Mucosa of descending colon (tissue), 3 donors: ENCODE measurements around the gene KCNK2. TPM values are rescaled to one million over a fixed set of nuclear protein-coding genes. Genes with fewer than 3 reads are reported as not detected.

Source experiments
- ATAC-seq: fragments of 200-7000 bp; cut with Tn5 transposase; one replicate; pipeline ENCODE4 v1.9.1; 2020; ENCODE audit warnings: mild to moderate bottlenecking, moderate library complexity
- DNase-seq, 3 donors: peaks; one replicate each; pipeline ENCODE4 v3.0.0-alpha.2; 2020
- H3K36me3 ChIP-seq: fragments of 200-600 bp; one replicate; pipeline ENCODE4 v1.8.0; 2021; ENCODE audit warnings: low read depth, mild to moderate bottlenecking
- H3K4me1 ChIP-seq: fragments of 200-600 bp; one replicate; pipeline ENCODE4 v1.8.0; 2021; ENCODE audit warnings: low read depth, mild to moderate bottlenecking
- H3K4me3 ChIP-seq: fragments of 200-600 bp; one replicate; pipeline ENCODE4 v1.8.0; 2021; ENCODE audit warnings: mild to moderate bottlenecking
- H3K9me3 ChIP-seq: fragments of 200-600 bp; one replicate; pipeline ENCODE4 v1.8.0; 2021; ENCODE audit warnings: mild to moderate bottlenecking
- intact Hi-C, 2 donors: fragments of 100-400 bp; cut with DNase I in 1 of 2; cut with micrococcal nuclease in 1 of 2; formaldehyde crosslinking; loops; one replicate each; pipeline versions ENCODE4 v1.11.0 to v1.11.1; 2022; cut with DNase I, micrococcal nuclease
- total RNA-seq, 3 donors: library from RNA; stranded (reverse); fragmentation: NEBNext Ultra II Directional in 2 of 3; extraction: Animal tissue kit (Norgen Biotek cat#: 25700) in 2 of 3; gene quantifications; one replicate each; pipeline versions ENCODE4 v1.2.1 to v1.2.4, GENCODE V29; 2021 to 2023
- TF ChIP-seq, protein P1 (sequence below): fragments of 200-600 bp; IDR thresholded peaks from one replicate; pipeline ENCODE4 v1.8.0; 2022; ENCODE audit warnings: antibody characterized with exemption, mild to moderate bottlenecking
- donor health status: DM: no; HTN: no; CAD: no; lungs with moderate emphysema.
- donor health status: DM: no; HTN: no; CAD: no.
- donor health status: DM: no; HTN: yes; CAD: no.

The KCNK2 gene
- total RNA-seq, 3 donors from 2014 or later = 0.34 to 1.6 (median 0.43) TPM

DNA sequence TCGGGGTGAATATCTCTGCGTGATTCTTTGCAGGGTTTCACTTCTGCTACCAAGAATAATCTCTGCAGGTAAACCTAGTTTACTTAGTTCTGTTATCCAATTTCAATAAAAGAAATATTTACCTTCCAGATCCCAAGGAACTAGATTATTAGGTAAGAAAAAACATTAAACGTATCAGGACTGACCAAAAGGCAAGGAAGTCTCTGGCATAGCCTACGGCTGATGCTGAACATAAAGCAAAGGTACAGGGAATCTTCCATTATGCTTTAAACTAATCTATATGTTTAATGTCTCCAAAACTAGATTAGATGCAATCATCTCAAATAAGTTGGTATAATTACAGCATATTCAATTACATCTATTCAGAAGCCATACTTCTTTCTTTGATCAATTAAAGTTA, 168.9 kb downstream of the KCNK2 start:
- intact Hi-C loops = no loop called here
- TF ChIP-seq, protein P1, sequence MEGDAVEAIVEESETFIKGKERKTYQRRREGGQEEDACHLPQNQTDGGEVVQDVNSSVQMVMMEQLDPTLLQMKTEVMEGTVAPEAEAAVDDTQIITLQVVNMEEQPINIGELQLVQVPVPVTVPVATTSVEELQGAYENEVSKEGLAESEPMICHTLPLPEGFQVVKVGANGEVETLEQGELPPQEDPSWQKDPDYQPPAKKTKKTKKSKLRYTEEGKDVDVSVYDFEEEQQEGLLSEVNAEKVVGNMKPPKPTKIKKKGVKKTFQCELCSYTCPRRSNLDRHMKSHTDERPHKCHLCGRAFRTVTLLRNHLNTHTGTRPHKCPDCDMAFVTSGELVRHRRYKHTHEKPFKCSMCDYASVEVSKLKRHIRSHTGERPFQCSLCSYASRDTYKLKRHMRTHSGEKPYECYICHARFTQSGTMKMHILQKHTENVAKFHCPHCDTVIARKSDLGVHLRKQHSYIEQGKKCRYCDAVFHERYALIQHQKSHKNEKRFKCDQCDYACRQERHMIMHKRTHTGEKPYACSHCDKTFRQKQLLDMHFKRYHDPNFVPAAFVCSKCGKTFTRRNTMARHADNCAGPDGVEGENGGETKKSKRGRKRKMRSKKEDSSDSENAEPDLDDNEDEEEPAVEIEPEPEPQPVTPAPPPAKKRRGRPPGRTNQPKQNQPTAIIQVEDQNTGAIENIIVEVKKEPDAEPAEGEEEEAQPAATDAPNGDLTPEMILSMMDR = no peak
- ATAC-seq (no peak), DNase-seq (no peak)
- H3K4me1 ChIP-seq = no peaks in the 10 kb centered on the region
- no peaks in the 10 kb centered on the region for H3K36me3 ChIP-seq
- no peaks in the 10 kb centered on the region for H3K9me3 ChIP-seq
- H3K4me3 ChIP-seq = no peak overlapping the region

DNA sequence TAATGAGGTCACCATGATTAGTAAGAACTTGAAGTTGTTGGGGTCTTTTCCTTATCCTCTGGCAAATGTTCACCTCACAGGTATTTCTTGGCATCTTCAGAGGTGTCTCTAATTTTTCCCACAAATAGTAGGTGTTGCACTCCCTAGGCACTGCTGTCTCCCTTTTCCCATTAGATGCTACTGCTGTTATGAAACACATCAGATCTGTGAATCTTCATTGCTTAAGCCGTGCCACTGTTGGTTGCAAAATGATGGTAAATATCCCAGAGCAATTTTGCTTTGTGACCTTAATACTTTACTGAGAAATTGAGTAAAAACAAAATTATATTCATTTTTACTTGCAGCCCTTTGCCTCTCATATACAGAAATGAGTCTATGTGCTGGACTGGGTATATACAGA, 169.6 kb downstream of the KCNK2 start:
- Histone ChIP-seq H3K4me1 (no peaks in the 10 kb centered on the region), H3K4me3 (no peak overlapping the region), H3K36me3 (no peaks in the 10 kb centered on the region), H3K9me3 (no peaks in the 10 kb centered on the region)
- ATAC-seq (no peak), DNase-seq (no peak)
- intact Hi-C loops = no loop called here
- TF ChIP-seq, protein P1 = no peak

DNA sequence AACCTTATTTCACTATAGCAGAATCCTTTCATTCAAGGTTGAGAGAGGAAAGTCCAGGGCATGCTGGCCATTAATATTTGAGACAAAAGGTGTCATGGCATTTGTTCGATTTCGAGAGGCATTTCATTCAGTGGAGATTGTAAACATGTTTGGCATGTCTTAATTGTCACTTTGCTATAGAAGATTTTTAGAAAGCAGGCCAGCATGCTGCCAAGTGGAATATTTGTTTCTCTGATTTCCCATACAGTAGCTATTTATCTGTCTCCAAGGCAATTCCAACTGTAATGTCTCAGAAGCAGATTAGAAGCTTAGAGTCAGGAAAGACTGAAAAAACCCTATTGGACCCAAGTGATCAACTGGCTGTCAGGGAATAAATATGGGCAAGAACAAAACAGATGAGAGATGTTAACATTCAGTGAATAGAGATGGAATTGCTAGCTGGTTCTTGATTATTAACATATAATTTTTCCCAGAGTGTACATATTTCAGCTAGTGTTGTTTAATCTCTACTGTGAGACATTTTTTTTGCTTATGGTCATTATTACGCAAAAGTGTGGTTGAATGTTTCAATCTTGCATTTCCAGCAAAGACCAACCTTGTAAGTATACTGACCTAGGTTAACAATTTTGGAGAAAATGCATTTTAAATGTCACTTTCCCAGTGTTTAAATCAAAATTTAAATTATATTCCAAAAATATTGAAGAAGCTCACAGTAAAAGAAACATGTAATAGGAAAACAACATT, 174.6 kb downstream of the KCNK2 start:
- DNase-seq (no peak), ATAC-seq (no peak)
- Histone ChIP-seq H3K36me3 (no peaks in the 10 kb centered on the region), H3K9me3 (no peaks in the 10 kb centered on the region), H3K4me1 (no peaks in the 10 kb centered on the region), H3K4me3 (no peak overlapping the region)
- TF ChIP-seq, protein P1 = no peak
- intact Hi-C loops = no loop called here

DNA sequence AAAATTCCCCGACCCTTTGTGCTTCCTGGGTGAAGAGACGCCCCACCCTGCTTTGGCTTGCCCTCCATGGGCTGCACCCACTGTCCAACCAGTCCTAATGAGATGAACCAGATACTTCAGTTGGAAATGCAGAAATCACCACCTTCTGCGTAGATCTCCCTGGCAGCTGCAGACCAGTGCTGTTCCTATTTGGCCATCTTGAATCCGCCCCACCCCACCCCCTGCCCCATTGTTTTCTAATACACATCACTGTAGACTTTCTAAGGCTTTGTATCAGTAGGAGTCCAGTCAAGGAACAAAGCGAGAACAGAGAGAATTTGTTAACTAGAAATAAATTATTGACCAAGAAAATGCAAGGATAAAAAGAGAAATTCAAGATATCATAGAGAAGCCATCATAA, 178.2 kb downstream of the KCNK2 start:
- DNase-seq = no peak
- TF ChIP-seq, protein P1 = no peak
- intact Hi-C loops = no loop called here

DNA sequence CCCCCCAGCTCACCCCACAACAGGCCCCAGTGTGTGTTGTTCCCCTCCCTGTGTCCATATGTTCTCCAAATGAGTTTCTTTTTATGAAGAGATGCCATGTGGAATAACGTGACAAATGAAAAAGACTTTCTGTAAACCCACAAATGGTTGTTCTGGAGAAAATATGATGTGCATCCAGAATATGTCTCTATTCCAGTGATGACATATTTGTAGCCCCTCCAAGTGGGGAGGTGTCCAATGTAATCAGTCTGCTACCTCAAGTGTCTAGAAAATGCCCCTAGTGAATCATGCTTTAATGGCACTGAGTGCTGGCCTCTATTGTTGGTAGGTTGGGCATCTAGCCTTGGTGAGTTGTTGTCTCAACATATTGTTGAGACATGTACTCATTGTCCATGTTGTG, 179.6 kb downstream of the KCNK2 start:
- no peak for DNase-seq
- TF ChIP-seq, protein P1 = no peak
- no peak for ATAC-seq
- no peaks in the 10 kb centered on the region for H3K4me1 ChIP-seq
- no peaks in the 10 kb centered on the region for H3K36me3 ChIP-seq
- intact Hi-C loops = no loop called here
- H3K4me3 ChIP-seq = no peak overlapping the region
- H3K9me3 ChIP-seq = no peaks in the 10 kb centered on the region

More for the DNA sequence above, 178.2 kb downstream of the KCNK2 start:
- H3K9me3 ChIP-seq = no peaks in the 10 kb centered on the region
- ATAC-seq = no peak
- H3K36me3 ChIP-seq = no peaks in the 10 kb centered on the region
- H3K4me3 ChIP-seq = no peak overlapping the region
- H3K4me1 ChIP-seq = no peaks in the 10 kb centered on the region
